VCaP (cell line): ENCODE results near the gene GPD1.

Experiments
- H3K27ac ChIP-seq: fragments of 450-650 bp; 2 replicates; pipeline ENCODE4 v1.5.1; 2017
- TF ChIP-seq, protein P1 (sequence below): fragments of 450-650 bp; conservative IDR thresholded peaks from 2 replicates; pipeline ENCODE4 v1.5.1; 2017; ENCODE audit warnings: mild to moderate bottlenecking, moderate library complexity

Gene GPD1

DNA sequence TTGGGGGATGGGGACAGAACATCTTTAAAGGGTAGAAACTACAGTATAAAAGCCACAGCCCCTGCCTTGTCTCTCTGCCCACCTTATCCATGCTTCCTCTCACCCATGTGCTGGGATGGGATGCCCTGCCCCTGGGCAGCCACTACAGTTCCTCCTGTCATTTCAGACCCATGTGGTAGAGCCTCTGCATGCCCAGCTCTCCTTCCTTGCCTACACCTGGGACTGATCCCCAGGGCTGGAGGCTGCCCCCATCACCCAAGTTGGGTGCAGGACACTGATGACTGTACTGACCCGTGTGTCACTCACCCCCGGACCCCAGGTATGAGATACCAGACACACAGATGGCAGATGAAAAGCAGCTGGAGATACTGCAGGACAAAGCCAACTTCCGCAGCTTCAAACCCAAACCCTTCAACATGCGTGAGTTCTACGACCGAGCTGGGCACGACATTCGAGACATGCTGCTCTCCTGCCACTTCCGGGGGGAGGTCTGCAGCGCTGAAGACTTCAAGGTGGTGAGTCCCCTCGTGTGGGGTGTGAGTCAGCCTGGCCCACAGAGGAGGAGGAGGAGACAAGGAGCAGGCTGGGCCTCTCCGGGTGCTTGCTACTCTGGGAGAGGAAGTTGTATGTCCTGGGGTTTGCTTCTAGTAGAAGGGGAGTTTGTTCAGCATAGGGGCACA, 44.2 kb upstream of the GPD1 start:
- TF ChIP-seq, protein P1, sequence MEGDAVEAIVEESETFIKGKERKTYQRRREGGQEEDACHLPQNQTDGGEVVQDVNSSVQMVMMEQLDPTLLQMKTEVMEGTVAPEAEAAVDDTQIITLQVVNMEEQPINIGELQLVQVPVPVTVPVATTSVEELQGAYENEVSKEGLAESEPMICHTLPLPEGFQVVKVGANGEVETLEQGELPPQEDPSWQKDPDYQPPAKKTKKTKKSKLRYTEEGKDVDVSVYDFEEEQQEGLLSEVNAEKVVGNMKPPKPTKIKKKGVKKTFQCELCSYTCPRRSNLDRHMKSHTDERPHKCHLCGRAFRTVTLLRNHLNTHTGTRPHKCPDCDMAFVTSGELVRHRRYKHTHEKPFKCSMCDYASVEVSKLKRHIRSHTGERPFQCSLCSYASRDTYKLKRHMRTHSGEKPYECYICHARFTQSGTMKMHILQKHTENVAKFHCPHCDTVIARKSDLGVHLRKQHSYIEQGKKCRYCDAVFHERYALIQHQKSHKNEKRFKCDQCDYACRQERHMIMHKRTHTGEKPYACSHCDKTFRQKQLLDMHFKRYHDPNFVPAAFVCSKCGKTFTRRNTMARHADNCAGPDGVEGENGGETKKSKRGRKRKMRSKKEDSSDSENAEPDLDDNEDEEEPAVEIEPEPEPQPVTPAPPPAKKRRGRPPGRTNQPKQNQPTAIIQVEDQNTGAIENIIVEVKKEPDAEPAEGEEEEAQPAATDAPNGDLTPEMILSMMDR: no peak
- H3K27ac ChIP-seq: no peak overlapping the region

DNA sequence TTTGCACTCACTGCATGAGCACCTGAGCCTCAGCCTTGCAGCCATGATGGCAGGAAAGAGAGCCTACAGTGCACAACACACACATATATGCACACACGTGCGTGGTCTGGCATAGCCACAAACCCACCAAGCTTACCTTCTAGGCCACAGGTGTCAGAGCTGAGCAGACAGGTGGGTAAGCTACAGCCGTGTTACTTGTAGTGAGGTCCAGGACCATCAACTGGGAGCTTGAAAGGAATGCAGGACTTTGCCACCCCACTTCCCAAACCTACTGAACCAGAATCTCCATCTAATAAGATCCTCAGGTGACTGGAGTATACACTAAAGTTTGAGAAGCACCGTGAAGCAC, 43.7 kb upstream of the GPD1 start:
- no peak overlapping the region for H3K27ac ChIP-seq
- TF ChIP-seq, protein P1: no peak

DNA sequence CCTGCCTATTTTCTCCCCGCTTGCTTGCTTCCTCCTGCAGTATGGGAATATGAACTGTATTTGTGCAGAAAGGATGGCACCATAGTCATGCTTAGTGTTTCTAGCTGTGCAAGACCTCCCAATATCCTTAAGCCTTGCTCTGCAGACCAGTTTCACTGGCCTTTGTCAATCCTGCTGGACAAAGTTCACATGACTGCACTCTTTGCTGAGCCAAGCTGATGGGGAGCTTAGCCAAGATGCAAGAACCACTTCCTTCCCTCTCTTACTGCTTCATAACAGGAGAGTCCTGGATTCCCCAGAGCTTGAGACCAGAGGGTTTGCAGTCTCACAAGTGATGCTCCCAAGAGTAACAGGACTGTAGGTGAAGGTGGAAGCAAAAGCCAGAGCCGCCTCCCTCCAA, 42.6 kb upstream of the GPD1 start:
- no peak overlapping the region for H3K27ac ChIP-seq
- TF ChIP-seq, protein P1: no peak

DNA sequence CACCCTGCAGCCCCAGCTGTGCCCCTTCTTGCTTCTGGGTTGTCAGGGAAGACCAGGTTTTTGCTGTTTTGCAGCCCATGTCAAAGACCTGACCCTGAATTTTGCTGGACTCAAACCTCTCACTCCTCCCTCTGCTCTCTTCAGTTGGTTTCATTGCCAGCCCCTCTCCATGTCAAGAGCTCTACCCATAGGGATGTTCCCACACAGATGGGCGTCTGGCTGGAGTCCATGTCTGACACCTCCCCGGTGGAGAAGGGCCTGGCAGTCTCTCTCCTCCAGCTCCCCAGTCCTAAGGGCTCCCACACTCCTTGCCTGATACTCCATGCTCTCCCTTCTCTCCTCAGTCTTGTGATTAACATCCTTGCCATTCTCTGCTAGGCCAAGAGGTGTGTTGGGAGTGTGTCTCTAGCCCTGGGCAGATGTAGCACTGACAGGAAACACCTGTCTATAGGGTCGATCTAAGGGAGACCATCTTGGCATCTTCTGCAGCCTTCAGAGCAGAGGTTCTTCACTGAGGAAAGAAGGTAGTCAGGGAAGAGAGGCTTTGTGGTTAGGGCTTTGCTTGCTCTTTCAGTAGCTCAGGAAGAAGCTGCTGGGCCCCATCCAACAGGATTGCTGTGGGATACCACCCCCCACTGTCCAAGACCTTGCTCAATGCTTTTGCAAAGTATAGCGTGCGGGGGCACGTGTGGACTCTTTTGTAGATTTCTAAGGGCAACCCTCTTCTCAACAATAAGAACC, 41.7 kb upstream of the GPD1 start:
- TF ChIP-seq, protein P1: no peak
- no peak overlapping the region for H3K27ac ChIP-seq

DNA sequence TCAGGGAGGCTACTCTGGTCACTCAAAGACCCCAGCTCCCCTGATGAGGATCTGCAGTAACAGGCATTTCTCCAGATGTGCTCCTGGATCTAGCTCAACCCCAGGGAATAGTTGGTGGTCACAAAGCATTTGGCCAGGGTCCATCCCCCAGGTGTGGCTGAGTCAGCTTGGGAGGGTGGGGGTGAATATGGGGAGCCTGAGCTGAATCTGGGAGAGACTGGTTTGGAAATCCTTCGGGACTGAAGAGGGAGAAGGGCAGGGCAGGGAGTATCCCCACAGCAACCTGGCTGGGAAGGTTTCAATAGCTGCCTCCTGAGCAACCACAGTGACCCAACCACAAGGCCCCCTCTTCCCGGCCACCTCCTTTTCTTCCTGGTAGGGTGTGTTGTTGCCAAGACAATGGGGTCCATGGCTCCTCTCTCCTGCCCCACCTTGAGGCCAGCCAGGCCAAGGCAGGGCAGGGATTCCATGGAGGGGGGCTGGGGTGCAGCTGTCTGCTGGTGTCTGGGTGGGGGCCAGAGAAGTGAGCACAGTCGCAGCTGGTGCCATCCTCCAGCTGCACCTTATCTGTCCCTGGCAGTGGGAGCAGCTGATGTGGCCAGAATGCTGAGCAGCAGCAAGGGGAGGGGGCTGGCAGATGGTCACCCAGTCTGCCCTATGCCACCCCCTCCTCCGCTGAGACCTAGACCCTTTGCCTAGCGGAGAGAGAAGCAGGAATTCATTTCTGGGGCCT, 40.9 kb upstream of the GPD1 start:
- H3K27ac ChIP-seq: no peak overlapping the region
- TF ChIP-seq, protein P1: no peak

DNA sequence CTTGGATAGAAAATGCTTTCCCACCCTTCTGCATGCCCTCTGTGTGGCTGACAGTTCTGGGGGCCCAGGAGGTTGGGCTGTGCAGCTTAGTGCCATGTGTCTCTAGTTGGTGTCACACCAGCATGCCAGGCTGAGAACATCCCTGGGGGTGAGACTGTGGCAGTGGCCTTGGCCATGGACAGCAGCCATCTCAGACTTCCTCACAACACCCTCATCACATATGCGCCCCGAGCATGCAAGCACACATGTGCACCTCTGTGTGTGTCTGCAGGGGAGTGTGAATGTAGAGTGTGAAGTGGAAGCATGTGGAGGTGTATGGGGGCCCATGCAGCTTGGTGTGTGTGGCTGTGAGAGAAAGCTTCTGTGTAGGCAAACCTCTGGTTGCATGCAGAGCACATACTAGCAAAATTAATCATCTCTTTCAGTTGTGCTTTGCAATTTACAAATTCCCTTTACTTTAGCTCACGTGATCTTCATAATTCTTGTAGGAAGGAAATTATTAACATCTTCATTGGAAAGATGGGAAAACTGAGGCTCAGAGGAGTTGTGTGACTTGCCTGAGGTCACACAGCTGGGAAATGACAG, 38.0 kb upstream of the GPD1 start:
- H3K27ac ChIP-seq: no peak overlapping the region
- TF ChIP-seq, protein P1: no peak

DNA sequence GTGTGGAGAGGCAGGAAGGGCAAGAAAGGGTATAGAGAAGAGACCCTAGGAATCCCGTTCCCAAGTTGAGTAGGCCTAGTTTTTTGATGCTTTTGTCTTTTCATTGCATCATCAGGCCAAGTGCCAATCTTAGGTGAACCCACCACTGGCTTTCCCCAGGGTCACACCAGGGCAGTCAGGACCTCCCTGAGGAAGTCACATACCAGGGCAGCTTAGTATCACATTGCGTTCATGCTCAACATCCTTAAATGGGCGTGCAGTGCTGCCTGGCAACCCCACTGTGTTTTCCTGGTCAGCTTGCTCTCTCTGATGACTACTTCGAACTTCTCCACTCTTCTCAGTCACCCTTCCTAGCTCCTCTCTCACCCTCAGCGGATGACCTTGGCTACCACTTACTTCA, 37.4 kb upstream of the GPD1 start:
- no peak overlapping the region for H3K27ac ChIP-seq
- TF ChIP-seq, protein P1: no peak
